IPS-20b (cell line): ENCODE measurements around the gene PXYLP1.
"Not testable (repeated sequence)": the region's sequence is repeated elsewhere in the genome, so short reads cannot be mapped to it uniquely, and the experiment has no call there.

Experiments used
- H3K27ac ChIP-seq: one replicate; pipeline ENCODE4 v1.5.1; 2013; ENCODE audit warnings: low read length
- H3K27me3 ChIP-seq: 2 replicates; pipeline ENCODE4 v1.6.1; 2013; ENCODE audit warnings: mild to moderate bottlenecking, low read length, inconsistent platforms; ENCODE audit not compliant: insufficient read depth
- H3K36me3 ChIP-seq: 2 replicates; pipeline ENCODE4 v1.6.1; 2013; ENCODE audit warnings: low read depth, mild to moderate bottlenecking, inconsistent platforms, low read length, moderate library complexity; ENCODE audit not compliant: insufficient read depth
- H3K4me1 ChIP-seq: 2 replicates; pipeline ENCODE4 v1.6.1; 2013; ENCODE audit warnings: mild to moderate bottlenecking, control low read depth, inconsistent platforms, low read length, moderate library complexity; ENCODE audit not compliant: insufficient read depth
- H3K4me3 ChIP-seq: 2 replicates; pipeline ENCODE4 v1.5.1; 2013; ENCODE audit warnings: mild to moderate bottlenecking, low read length, inconsistent platforms
- H3K9ac ChIP-seq: 2 replicates; pipeline ENCODE4 v1.6.1; 2013; ENCODE audit warnings: low read depth, mild to moderate bottlenecking, inconsistent platforms, low read length, moderate library complexity
- H3K9me3 ChIP-seq: 2 replicates; pipeline ENCODE4 v1.6.1; 2013; ENCODE audit warnings: mild to moderate bottlenecking, low read depth, low read length, inconsistent platforms; ENCODE audit not compliant: insufficient read depth

PXYLP1 gene

GRCh38 chr3:141308588-141309218, 77.1 kb downstream of the PXYLP1 start:
- Histone ChIP-seq H3K36me3 (no peaks in the 10 kb centered on the region), H3K27ac (no peak overlapping the region), H3K9ac (no peak overlapping the region), H3K4me1 (no peaks in the 10 kb centered on the region), H3K4me3 (no peak overlapping the region), H3K9me3 (no peaks in the 10 kb centered on the region), H3K27me3 (peaks cover 18% of the 10 kb centered on the region)

DNA sequence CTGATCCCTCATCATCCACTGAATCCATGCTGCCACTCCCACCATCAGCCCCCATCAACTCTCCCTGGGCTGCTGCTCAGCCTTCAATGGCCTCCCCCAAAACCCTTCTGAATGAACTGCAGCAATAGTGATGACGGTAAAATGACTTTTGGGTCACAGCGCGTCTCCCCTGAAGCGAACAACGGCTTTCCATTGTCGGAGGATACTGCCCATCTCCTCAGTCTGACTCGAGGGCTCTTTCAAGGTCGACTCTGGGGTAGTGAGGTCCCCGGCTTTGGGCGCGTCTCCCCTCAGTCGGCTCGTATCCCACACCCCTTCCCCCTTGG, 79.5 kb downstream of the PXYLP1 start:
- Histone ChIP-seq H3K4me3 (peak overlapping the region; percentile 78), H3K27me3 (peaks cover 18% of the 10 kb centered on the region), H3K4me1 (no peaks in the 10 kb centered on the region), H3K9me3 (no peaks in the 10 kb centered on the region), H3K9ac (peak overlapping the region; percentile 70; the same call in 1 of the 2 replicates), H3K27ac (no peak overlapping the region), H3K36me3 (no peaks in the 10 kb centered on the region)

GRCh38 chr3:141311496-141312353, 80.1 kb downstream of the PXYLP1 start:
- H3K27ac ChIP-seq = no peak overlapping the region
- H3K9me3 ChIP-seq = no peaks in the 10 kb centered on the region
- H3K27me3 ChIP-seq = peaks cover 18% of the 10 kb centered on the region
- no peaks in the 10 kb centered on the region for H3K4me1 ChIP-seq
- peak overlapping the region; percentile 70; the same call in 1 of the 2 replicates for H3K9ac ChIP-seq
- peak overlapping the region; percentile 78 for H3K4me3 ChIP-seq
- H3K36me3 ChIP-seq = no peaks in the 10 kb centered on the region

GRCh38 chr3:141312354-141313092, 80.9 kb downstream of the PXYLP1 start:
- Histone ChIP-seq H3K27me3 (peaks cover 10% of the 10 kb centered on the region), H3K36me3 (no peaks in the 10 kb centered on the region), H3K9me3 (no peaks in the 10 kb centered on the region), H3K9ac (peak overlapping the region; percentile 53; the same call in 1 of the 2 replicates), H3K4me1 (no peaks in the 10 kb centered on the region), H3K27ac (no peak overlapping the region), H3K4me3 (peak overlapping the region; percentile 78)

- Histone ChIP-seq H3K4me1 (no peaks in the 10 kb centered on the region), H3K27me3 (peaks cover 4% of the 10 kb centered on the region), H3K9ac (no peak overlapping the region), H3K9me3 (no peaks in the 10 kb centered on the region), H3K36me3 (no peaks in the 10 kb centered on the region), H3K4me3 (no peak overlapping the region), H3K27ac (no peak overlapping the region)
Measured at GRCh38 chr3:141313093-141313683, 81.6 kb downstream of the PXYLP1 start.

GRCh38 chr3:141314415-141314814, 82.8 kb downstream of the PXYLP1 start:
- not testable (repeated sequence) for H3K27me3 ChIP-seq

GRCh38 chr3:141316851-141317250, 85.2 kb downstream of the PXYLP1 start:
- H3K9me3 ChIP-seq = no peaks in the 10 kb centered on the region
- no peaks in the 10 kb centered on the region for H3K36me3 ChIP-seq
- H3K4me1 ChIP-seq = no peaks in the 10 kb centered on the region
- H3K27me3 ChIP-seq = no peaks in the 10 kb centered on the region
- no peak overlapping the region for H3K9ac ChIP-seq
- H3K4me3 ChIP-seq = no peak overlapping the region
- no peak overlapping the region for H3K27ac ChIP-seq

More at GRCh38 chr3:141314415-141314814, 82.8 kb downstream of the PXYLP1 start:
- H3K9ac ChIP-seq, H3K36me3 ChIP-seq, H3K9me3 ChIP-seq, H3K4me1 ChIP-seq, H3K4me3 ChIP-seq, H3K27ac ChIP-seq: not testable (repeated sequence)

DNA sequence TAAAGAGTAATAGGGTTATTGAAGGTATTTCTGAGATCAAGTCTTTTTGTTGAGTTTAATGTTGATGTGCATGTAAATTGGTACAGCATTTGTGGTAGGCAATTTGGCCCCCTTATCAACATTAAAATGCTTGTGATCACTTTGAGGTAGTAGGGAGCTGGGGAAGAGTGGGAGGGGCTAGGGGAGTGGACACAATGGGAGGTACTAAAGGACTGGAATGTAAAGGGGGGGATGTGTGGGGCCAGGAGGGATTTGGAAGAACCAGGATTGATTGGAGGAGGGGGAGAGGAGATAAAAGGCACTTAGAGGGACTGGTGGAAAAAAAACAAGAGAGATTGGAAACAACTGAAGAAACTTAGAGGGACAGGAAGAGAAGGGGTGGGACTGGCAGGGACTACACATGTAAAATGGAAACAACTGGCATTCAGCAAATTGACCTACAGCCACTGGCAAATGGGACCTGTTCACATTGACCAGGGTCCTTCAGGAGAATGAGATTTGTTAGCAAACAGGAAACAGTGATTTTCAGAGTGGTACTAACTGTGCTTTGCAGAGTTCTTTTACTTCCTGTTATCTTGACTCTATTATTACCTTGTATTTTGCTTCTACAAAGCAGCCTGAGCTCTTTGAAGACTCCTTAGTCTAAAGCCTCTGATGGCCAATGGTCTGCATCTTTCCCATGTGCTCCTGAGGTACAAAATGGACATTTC, 88.9 kb downstream of the PXYLP1 start:
- Histone ChIP-seq H3K4me1 (no peaks in the 10 kb centered on the region), H3K9me3 (no peaks in the 10 kb centered on the region), H3K36me3 (no peaks in the 10 kb centered on the region), H3K27ac (no peak overlapping the region), H3K27me3 (no peaks in the 10 kb centered on the region), H3K9ac (no peak overlapping the region), H3K4me3 (no peak overlapping the region)

DNA sequence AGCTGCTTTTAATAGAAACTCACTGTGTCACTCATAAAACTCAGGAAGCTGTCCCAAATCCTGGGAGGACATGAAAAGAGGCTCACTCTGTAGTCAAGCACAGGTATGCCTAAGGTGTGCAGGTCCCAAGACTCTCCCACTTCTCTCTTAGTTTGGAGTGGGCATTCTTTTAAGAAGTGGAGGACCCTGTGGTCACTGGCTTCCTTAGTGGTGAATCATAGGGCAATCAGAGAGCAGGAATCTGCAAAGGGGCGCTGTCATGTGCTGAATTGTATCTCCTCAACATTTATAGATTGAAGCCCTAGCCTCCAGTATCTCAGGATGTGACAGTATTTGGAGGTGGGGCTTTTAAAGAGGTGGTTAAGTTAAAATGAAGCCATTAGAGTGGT, 89.5 kb downstream of the PXYLP1 start:
- H3K27me3 ChIP-seq = no peaks in the 10 kb centered on the region
- H3K27ac ChIP-seq = no peak overlapping the region
- H3K9me3 ChIP-seq = no peaks in the 10 kb centered on the region
- H3K36me3 ChIP-seq = no peaks in the 10 kb centered on the region
- H3K4me1 ChIP-seq = no peaks in the 10 kb centered on the region; the same call in 1 of the 2 replicates
- no peak overlapping the region for H3K4me3 ChIP-seq
- H3K9ac ChIP-seq = no peak overlapping the region

DNA sequence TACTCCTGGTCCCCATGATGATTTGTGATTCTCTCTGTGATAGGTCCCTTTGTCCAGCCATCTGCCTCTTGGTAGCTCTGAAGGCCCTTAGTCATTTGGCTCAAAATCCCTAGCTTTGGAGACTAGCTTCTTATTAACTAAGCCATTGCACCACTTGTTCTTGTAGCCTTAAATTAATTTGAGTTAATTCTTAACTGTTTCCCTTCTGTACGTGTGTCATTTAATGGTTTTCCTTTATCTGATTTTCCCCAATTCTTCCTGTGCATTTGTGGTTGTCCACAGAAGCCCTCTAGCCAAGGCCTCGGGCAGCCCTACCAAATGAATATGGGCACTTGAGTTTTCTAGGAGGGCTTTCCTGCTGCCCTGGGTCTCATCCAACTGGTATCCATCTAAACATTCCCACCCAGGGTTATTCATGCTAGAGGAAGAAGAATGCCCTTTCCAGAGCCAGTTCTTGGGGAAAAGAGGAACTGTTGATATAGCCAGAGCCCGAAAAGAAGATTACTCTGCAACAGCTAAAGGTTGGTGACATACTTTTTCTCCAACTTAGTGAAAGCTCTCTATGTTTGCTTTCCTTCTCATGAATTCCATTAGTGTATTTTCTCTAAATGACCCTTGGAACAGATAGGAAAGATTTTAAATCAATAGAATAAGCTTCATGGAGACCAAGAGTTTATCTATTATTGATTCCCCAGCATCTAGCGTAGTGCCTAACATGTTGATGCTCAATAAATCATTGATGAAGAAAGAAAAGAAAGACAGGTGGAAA, 92.5 kb downstream of the PXYLP1 start:
- Histone ChIP-seq H3K4me3 (no peak overlapping the region), H3K9ac (no peak overlapping the region), H3K27ac (no peak overlapping the region), H3K4me1 (peaks cover 7% of the 10 kb centered on the region; the same call in 1 of the 2 replicates), H3K9me3 (no peaks in the 10 kb centered on the region), H3K27me3 (no peaks in the 10 kb centered on the region), H3K36me3 (no peaks in the 10 kb centered on the region)
